ENCODE measurements around the gene NTRK3. TPM values are rescaled to one million over a fixed set of nuclear protein-coding genes. Genes with fewer than 3 reads are reported as not detected.

The NTRK3 gene
- total and polyA plus RNA-seq, 2 of the 8 experiments (the other 6 are each of a cell fraction or from before 2014, with no cell fraction given), result 4.5 to 6.8 TPM

DNA sequence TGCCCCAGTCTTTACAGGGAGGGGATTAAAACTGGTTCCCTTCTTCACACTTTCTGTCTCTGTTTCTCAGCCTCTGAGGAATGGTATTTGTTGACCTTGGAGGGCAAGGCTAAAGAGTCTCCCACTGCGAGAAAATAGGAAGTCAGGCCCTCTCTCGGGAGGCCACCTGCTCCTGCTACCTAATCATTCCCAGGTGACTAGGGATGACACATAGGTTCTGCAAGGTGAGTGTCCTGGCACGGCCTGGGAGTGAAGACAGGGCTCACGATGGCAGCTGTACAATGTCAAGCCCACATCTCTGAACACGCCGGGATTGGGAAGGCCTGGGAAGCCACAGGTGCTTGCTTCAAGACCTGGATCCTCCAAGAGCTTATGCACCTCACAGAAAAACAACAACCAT, 314.2 kb downstream of the NTRK3 start:
- H2AK5ac ChIP-seq (ENCODE audit: low read depth, low read length), result no peak overlapping the region
- no peaks in the 10 kb centered on the region for H3K9me3 ChIP-seq (ENCODE audit: insufficient read depth in 2 of 2, low read depth in 1 of 2, low read length in 1 of 2)
- no peak overlapping the region for H2BK12ac ChIP-seq (ENCODE audit: low read depth, low read length)
- H3K14ac ChIP-seq (ENCODE audit: insufficient read length), result no peak overlapping the region
- H2BK15ac ChIP-seq (ENCODE audit: low read length), result no peak overlapping the region
- H3K79me1 ChIP-seq (ENCODE audit: low read depth, low read length), result no peaks in the 10 kb centered on the region
- no peak overlapping the region for H3K4ac ChIP-seq (replicated peaks; ENCODE audit: insufficient read length, low read depth, low read length)
- no peak overlapping the region for H2AFZ ChIP-seq (ENCODE audit: low read length)
- H3K27ac ChIP-seq (ENCODE audit: low read depth, low read length), result no peak overlapping the region
- no peak overlapping the region for H3K4me3 ChIP-seq (ENCODE audit: extremely low read depth in 1 of 4, insufficient read depth in 2 of 4, low read depth in 3 of 4, low read length in 4 of 4)
- H2BK5ac ChIP-seq (ENCODE audit: low read depth, low read length), result no peak overlapping the region
- no peak overlapping the region for H4K8ac ChIP-seq (ENCODE audit: extremely low read depth, insufficient read depth, low read length)
- no peaks in the 10 kb centered on the region for H3K36me3 ChIP-seq (ENCODE audit: control insufficient read depth in 2 of 4, insufficient read depth in 4 of 4, low read length in 3 of 4)
- no peak for FAIRE-seq
- ChIA-PET CTCF (ENCODE audit: partially characterized antibody) (interaction anchor here (0.9 kb wide), 1 partner anchor 303 kb away, joined by 3 read pairs; no protein-coding TSS in a partner anchor), POLR2A (ENCODE audit: partially characterized antibody) (no interaction called here)
- no peaks in the 10 kb centered on the region for H3K79me2 ChIP-seq (ENCODE audit: control insufficient read depth in 1 of 2, insufficient read depth in 2 of 2, low read length in 2 of 2)
- TF ChIP-seq POLR2A (IDR thresholded peaks at IDR 0.05; ENCODE audit: control extremely low read depth in 1 of 2, low read depth in 2 of 2, low read length in 2 of 2), result no peak
- no peaks in the 10 kb centered on the region for H3K27me3 ChIP-seq (replicated peaks in 1 of 4; ENCODE audit: control insufficient read depth in 3 of 4, extremely low read depth in 1 of 4, insufficient read depth in 3 of 4, low read length in 3 of 4)
- no peak overlapping the region for H3K23ac ChIP-seq (ENCODE audit: insufficient read length)
- no peak for DNase-seq (ENCODE audit: low read depth in 1 of 2, low spot score in 2 of 2)
- no peak overlapping the region for H3K56ac ChIP-seq (replicated peaks; ENCODE audit: insufficient read length, low read depth, low read length)
- H3K4me2 ChIP-seq (ENCODE audit: insufficient read depth in 1 of 2, low read depth in 2 of 2, low read length in 2 of 2), result no peak overlapping the region
- no peaks in the 10 kb centered on the region for H3K23me2 ChIP-seq (ENCODE audit: low read depth, low read length)
- no peak overlapping the region for H3K18ac ChIP-seq (ENCODE audit: extremely low read depth, low read length)
- H4K20me1 ChIP-seq (replicated peaks in 1 of 2; ENCODE audit: control insufficient read depth in 1 of 2, insufficient read depth in 2 of 2, low read length in 2 of 2), result no peaks in the 10 kb centered on the region
- no peak overlapping the region for H4K5ac ChIP-seq (ENCODE audit: insufficient read length, low read depth, low read length)
- H2BK20ac ChIP-seq (ENCODE audit: low read length), result no peak overlapping the region
- no peaks in the 10 kb centered on the region for H3K4me1 ChIP-seq (replicated peaks in 1 of 4; ENCODE audit: control insufficient read depth in 3 of 4, insufficient read depth in 4 of 4, low read length in 3 of 4)
- no peak overlapping the region for H4K91ac ChIP-seq (replicated peaks; ENCODE audit: insufficient read length, low read length)
- WGBS, 2 experiments (ENCODE audit: extremely low coverage in 1 of 2, insufficient coverage in 1 of 2, insufficient read length in 1 of 2, insufficient replicate concordance in 2 of 2, low coverage in 1 of 2, low lambda C conversion rate in 2 of 2, missing lambda C conversion rate in 1 of 2), result 89% methylated on average over 6 of the region's 6 CpGs; no CpG with 5 or more reads in 1 of the 2 experiments
- no peak overlapping the region for H2BK120ac ChIP-seq (replicated peaks; ENCODE audit: low read depth, low read length)
- H3K9ac ChIP-seq (replicated peaks in 1 of 4; ENCODE audit: extremely low read depth in 1 of 4, low read depth in 3 of 4, low read length in 3 of 4), result no peak overlapping the region
